ENCODE data around the gene SLC6A12.
"Not testable (repeated sequence)": the region's sequence is repeated elsewhere in the genome, so short reads cannot be mapped to it uniquely, and the experiment has no call there.

Gene SLC6A12

GRCh38 chr12:197911-198695 is 15.9 kb downstream of the SLC6A12 start:
- DNase-seq (ENCODE audit: low read depth in 2 of 2), result no peak

GRCh38 chr12:197347-197746 is 16.6 kb downstream of the SLC6A12 start:
- no peak for DNase-seq (ENCODE audit: low read depth in 2 of 2)

- no peak for DNase-seq (ENCODE audit: low read depth in 2 of 2)
These were observed 17.5 kb downstream of the SLC6A12 start for GRCh38 chr12:196436-196835.

GRCh38 chr12:195951-196350 is 18.0 kb downstream of the SLC6A12 start:
- no peak for DNase-seq (ENCODE audit: low read depth in 2 of 2)

GRCh38 chr12:195156-195555 is 18.8 kb downstream of the SLC6A12 start:
- no peak for DNase-seq (ENCODE audit: low read depth in 2 of 2)

GRCh38 chr12:194276-194675 is 19.7 kb downstream of the SLC6A12 start:
- DNase-seq (ENCODE audit: low read depth in 2 of 2), result no peak

- DNase-seq (ENCODE audit: low read depth in 2 of 2), result no peak
These were observed 20.7 kb downstream of the SLC6A12 start for GRCh38 chr12:193261-193660.

- DNase-seq (ENCODE audit: low read depth in 2 of 2), result no peak
These were observed 22.4 kb downstream of the SLC6A12 start for GRCh38 chr12:191541-191940.

GRCh38 chr12:190881-191280 is 23.1 kb downstream of the SLC6A12 start:
- DNase-seq (ENCODE audit: low read depth in 2 of 2), result no peak

GRCh38 chr12:189622-189962 is 24.4 kb downstream of the SLC6A12 start:
- no peak for DNase-seq (ENCODE audit: low read depth in 2 of 2)

GRCh38 chr12:188910-189621 is 24.9 kb downstream of the SLC6A12 start:
- DNase-seq (ENCODE audit: low read depth in 2 of 2), result peak in 1 of 2 experiments; percentile 6

GRCh38 chr12:187986-188909 is 25.7 kb downstream of the SLC6A12 start:
- DNase-seq (ENCODE audit: low read depth in 2 of 2), result not testable (repeated sequence)

- DNase-seq (ENCODE audit: low read depth in 2 of 2), result no peak
These were observed 27.8 kb downstream of the SLC6A12 start for GRCh38 chr12:186006-186625.

GRCh38 chr12:185576-185955 is 28.4 kb downstream of the SLC6A12 start:
- DNase-seq (ENCODE audit: low read depth in 2 of 2), result no peak

- no peak for DNase-seq (ENCODE audit: low read depth in 2 of 2)
These were observed 29.0 kb downstream of the SLC6A12 start for GRCh38 chr12:184811-185575.

GRCh38 chr12:182381-182892 is 31.5 kb downstream of the SLC6A12 start:
- DNase-seq (ENCODE audit: low read depth in 2 of 2), result peak; percentile 21 to 26

- no peak for DNase-seq (ENCODE audit: low read depth in 2 of 2)
These were observed 32.0 kb downstream of the SLC6A12 start for GRCh38 chr12:181921-182320.

GRCh38 chr12:180445-180844 is 33.5 kb downstream of the SLC6A12 start:
- no peak for DNase-seq (ENCODE audit: low read depth in 2 of 2)

- no peak for DNase-seq (ENCODE audit: low read depth in 2 of 2)
These were observed 34.1 kb downstream of the SLC6A12 start for GRCh38 chr12:179885-180284.

GRCh38 chr12:179131-179884 is 34.6 kb downstream of the SLC6A12 start:
- no peak for DNase-seq (ENCODE audit: low read depth in 2 of 2)

Measured in fibroblast of skin of left biceps (primary cell).